HEK293 (cell line): ENCODE data around the gene LUZP4.

Experiments
- BCL11A ChIP-seq: fragments of 450-650 bp; formaldehyde crosslinking; IDR thresholded peaks from 2 replicates; pipeline ENCODE4 v1.5.1; 2016; ENCODE audit warnings: low read depth, missing biosample characterization, missing genetic modification characterization
- HOXD13 ChIP-seq: sonication (generic); formaldehyde crosslinking; IDR thresholded peaks from 2 replicates; pipeline ENCODE4 v1.8.0; 2022; ENCODE audit warnings: missing genetic modification reagents, borderline replicate concordance
- PRDM6 ChIP-seq: fragments of 450-650 bp; formaldehyde crosslinking; IDR thresholded peaks from 2 replicates; pipeline ENCODE4 v1.5.1; 2017; ENCODE audit warnings: missing biosample characterization, missing genetic modification characterization
- SP3 ChIP-seq: fragments of 450-650 bp; formaldehyde crosslinking; IDR thresholded peaks from 2 replicates; pipeline ENCODE4 v1.5.1; 2016; ENCODE audit warnings: missing biosample characterization, missing genetic modification characterization
- ZBTB20 ChIP-seq: fragments of 450-650 bp; formaldehyde crosslinking; IDR thresholded peaks from 2 replicates; pipeline ENCODE4 v1.5.1; 2016; ENCODE audit warnings: missing biosample characterization, missing genetic modification characterization
- ZNF121 ChIP-seq: fragments of 450-650 bp; formaldehyde crosslinking; IDR thresholded peaks from 2 replicates; pipeline ENCODE4 v1.5.1; 2016; ENCODE audit warnings: missing biosample characterization, missing genetic modification characterization
- ZNF140 ChIP-seq: fragments of 450-650 bp; formaldehyde crosslinking; IDR thresholded peaks from 2 replicates; pipeline ENCODE4 v1.5.1; 2016; ENCODE audit warnings: missing biosample characterization, missing genetic modification characterization
- ZNF19 ChIP-seq: fragments of 450-650 bp; formaldehyde crosslinking; IDR thresholded peaks from 2 replicates; pipeline ENCODE4; 2016; ENCODE audit warnings: missing biosample characterization, missing genetic modification characterization, low read depth
- ZNF24 ChIP-seq: fragments of 450-650 bp; formaldehyde crosslinking; IDR thresholded peaks from 2 replicates; pipeline ENCODE4 v1.5.1; 2016; ENCODE audit warnings: missing biosample characterization, missing genetic modification characterization
- ZNF280D ChIP-seq: fragments of 450-650 bp; formaldehyde crosslinking; IDR thresholded peaks from 2 replicates; pipeline ENCODE4 v1.5.1; 2016; ENCODE audit warnings: missing biosample characterization, missing genetic modification characterization
- ZNF335 ChIP-seq: fragments of 450-650 bp; formaldehyde crosslinking; conservative IDR thresholded peaks from 2 replicates; pipeline ENCODE4 v1.5.1; 2016; ENCODE audit warnings: missing biosample characterization, missing genetic modification characterization
- ZNF48 ChIP-seq: fragments of 450-650 bp; formaldehyde crosslinking; IDR thresholded peaks from 2 replicates; pipeline ENCODE4 v1.5.1; 2016; ENCODE audit warnings: missing biosample characterization, missing genetic modification characterization
- ZNF488 ChIP-seq: fragments of 450-650 bp; formaldehyde crosslinking; IDR thresholded peaks from 2 replicates; pipeline ENCODE4 v1.5.1; 2016; ENCODE audit warnings: missing biosample characterization, missing genetic modification characterization
- ZNF555 ChIP-seq: fragments of 450-650 bp; formaldehyde crosslinking; conservative IDR thresholded peaks from 2 replicates; pipeline ENCODE4 v1.5.1; 2017; ENCODE audit warnings: missing biosample characterization, mild to moderate bottlenecking, missing genetic modification characterization, inconsistent platforms
- ZNF704 ChIP-seq: fragments of 450-650 bp; formaldehyde crosslinking; IDR thresholded peaks from 2 replicates; pipeline ENCODE4 v1.5.1; 2016; ENCODE audit warnings: missing biosample characterization, missing genetic modification characterization
- ZNF747 ChIP-seq: fragments of 450-650 bp; formaldehyde crosslinking; IDR thresholded peaks from 2 replicates; pipeline ENCODE4 v1.5.1; 2016; ENCODE audit warnings: missing biosample characterization, missing genetic modification characterization
- ZNF830 ChIP-seq: fragments of 450-650 bp; IDR thresholded peaks from 2 replicates; pipeline ENCODE4 v1.5.0; 2018; ENCODE audit warnings: missing biosample characterization, missing genetic modification characterization, low read depth, mild to moderate bottlenecking, moderate library complexity
- TF ChIP-seq, protein P1 (sequence below): fragments of 450-650 bp; formaldehyde crosslinking; IDR thresholded peaks from 2 replicates; pipeline ENCODE4 v1.5.1; 2016; ENCODE audit warnings: missing biosample characterization, missing genetic modification characterization, borderline replicate concordance
- TF ChIP-seq, protein P2 (sequence below): fragments of 450-650 bp; formaldehyde crosslinking; IDR thresholded peaks from 2 replicates; pipeline ENCODE4 v1.5.1; 2016; ENCODE audit warnings: missing biosample characterization, missing genetic modification characterization
- TF ChIP-seq, protein P3 (sequence below): fragments of 450-650 bp; formaldehyde crosslinking; IDR thresholded peaks from 2 replicates; pipeline ENCODE4 v1.5.1; 2016; ENCODE audit warnings: missing biosample characterization, missing genetic modification characterization
- TF ChIP-seq, protein P4 (sequence below): fragments of 450-650 bp; formaldehyde crosslinking; IDR thresholded peaks from 2 replicates; pipeline ENCODE4 v1.5.1; 2017; ENCODE audit warnings: missing biosample characterization, missing genetic modification characterization

The LUZP4 gene

DNA sequence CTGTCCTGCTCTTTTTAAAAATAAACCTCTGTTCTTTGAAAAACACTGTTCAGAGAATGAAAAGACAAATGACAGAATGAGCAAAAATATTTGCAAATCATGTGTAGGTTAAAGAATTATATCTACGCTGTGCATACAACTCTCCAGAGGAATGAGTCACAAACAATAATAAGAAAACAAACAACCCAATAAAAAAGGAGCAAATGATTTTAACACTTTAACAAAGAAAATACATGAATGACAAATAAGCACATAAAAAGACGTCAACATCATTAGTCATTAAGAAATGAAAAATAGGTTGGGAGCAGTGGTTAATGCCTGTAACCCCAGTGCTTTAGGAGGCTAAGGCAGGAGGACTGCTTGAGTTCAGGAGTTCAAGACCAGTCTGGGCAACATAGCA, 34.5 kb upstream of the LUZP4 start (continued):
- no peak for TF ChIP-seq SP3 (tag by site-specific recombination)
- TF ChIP-seq ZNF704 (tag by site-specific recombination), result no peak
- TF ChIP-seq HOXD13 (CRISPR knock-in tag), result no peak
- TF ChIP-seq ZNF121, result no peak
- TF ChIP-seq ZNF19 (tag by site-specific recombination), result no peak
- TF ChIP-seq, protein P1, sequence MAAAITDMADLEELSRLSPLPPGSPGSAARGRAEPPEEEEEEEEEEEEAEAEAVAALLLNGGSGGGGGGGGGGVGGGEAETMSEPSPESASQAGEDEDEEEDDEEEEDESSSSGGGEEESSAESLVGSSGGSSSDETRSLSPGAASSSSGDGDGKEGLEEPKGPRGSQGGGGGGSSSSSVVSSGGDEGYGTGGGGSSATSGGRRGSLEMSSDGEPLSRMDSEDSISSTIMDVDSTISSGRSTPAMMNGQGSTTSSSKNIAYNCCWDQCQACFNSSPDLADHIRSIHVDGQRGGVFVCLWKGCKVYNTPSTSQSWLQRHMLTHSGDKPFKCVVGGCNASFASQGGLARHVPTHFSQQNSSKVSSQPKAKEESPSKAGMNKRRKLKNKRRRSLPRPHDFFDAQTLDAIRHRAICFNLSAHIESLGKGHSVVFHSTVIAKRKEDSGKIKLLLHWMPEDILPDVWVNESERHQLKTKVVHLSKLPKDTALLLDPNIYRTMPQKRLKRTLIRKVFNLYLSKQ, result no peak
- TF ChIP-seq, protein P2, sequence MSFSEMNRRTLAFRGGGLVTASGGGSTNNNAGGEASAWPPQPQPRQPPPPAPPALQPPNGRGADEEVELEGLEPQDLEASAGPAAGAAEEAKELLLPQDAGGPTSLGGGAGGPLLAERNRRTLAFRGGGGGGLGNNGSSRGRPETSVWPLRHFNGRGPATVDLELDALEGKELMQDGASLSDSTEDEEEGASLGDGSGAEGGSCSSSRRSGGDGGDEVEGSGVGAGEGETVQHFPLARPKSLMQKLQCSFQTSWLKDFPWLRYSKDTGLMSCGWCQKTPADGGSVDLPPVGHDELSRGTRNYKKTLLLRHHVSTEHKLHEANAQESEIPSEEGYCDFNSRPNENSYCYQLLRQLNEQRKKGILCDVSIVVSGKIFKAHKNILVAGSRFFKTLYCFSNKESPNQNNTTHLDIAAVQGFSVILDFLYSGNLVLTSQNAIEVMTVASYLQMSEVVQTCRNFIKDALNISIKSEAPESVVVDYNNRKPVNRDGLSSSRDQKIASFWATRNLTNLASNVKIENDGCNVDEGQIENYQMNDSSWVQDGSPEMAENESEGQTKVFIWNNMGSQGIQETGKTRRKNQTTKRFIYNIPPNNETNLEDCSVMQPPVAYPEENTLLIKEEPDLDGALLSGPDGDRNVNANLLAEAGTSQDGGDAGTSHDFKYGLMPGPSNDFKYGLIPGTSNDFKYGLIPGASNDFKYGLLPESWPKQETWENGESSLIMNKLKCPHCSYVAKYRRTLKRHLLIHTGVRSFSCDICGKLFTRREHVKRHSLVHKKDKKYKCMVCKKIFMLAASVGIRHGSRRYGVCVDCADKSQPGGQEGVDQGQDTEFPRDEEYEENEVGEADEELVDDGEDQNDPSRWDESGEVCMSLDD (tag by site-specific recombination), result no peak
- no peak for TF ChIP-seq ZBTB20 (tag by site-specific recombination)
- no peak for TF ChIP-seq ZNF555 (tag by site-specific recombination)
- no peak for TF ChIP-seq ZNF747 (tag by site-specific recombination)
- TF ChIP-seq ZNF335 (tag by site-specific recombination), result no peak
- TF ChIP-seq, protein P3, sequence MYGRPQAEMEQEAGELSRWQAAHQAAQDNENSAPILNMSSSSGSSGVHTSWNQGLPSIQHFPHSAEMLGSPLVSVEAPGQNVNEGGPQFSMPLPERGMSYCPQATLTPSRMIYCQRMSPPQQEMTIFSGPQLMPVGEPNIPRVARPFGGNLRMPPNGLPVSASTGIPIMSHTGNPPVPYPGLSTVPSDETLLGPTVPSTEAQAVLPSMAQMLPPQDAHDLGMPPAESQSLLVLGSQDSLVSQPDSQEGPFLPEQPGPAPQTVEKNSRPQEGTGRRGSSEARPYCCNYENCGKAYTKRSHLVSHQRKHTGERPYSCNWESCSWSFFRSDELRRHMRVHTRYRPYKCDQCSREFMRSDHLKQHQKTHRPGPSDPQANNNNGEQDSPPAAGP, result no peak
- no peak for TF ChIP-seq ZNF140 (tag by site-specific recombination)
- TF ChIP-seq ZNF280D, result no peak
- TF ChIP-seq BCL11A (tag by site-specific recombination), result no peak
- TF ChIP-seq ZNF48 (tag by site-specific recombination), result no peak
- TF ChIP-seq, protein P4, sequence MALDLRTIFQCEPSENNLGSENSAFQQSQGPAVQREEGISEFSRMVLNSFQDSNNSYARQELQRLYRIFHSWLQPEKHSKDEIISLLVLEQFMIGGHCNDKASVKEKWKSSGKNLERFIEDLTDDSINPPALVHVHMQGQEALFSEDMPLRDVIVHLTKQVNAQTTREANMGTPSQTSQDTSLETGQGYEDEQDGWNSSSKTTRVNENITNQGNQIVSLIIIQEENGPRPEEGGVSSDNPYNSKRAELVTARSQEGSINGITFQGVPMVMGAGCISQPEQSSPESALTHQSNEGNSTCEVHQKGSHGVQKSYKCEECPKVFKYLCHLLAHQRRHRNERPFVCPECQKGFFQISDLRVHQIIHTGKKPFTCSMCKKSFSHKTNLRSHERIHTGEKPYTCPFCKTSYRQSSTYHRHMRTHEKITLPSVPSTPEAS (tag by site-specific recombination), result 0 out of 2 replicates have a peak, but pooled peaks have one; percentile 27
- TF ChIP-seq ZNF830 (tag by site-specific recombination), result no peak
- 0 out of 2 replicates have a peak, but pooled peaks have one; percentile 30 for TF ChIP-seq ZNF488 (tag by site-specific recombination)
- peak; percentile 78; the same call in 1 of the 2 replicates for TF ChIP-seq ZNF24 (tag by site-specific recombination)
- peak; percentile 76 for TF ChIP-seq PRDM6 (tag by site-specific recombination)
